Lower leg skin (tissue), 4 donors: ENCODE data around the gene PHRF1. TPM values are rescaled to one million over a fixed set of nuclear protein-coding genes. Genes with fewer than 3 reads are reported as not detected.

Experiments
- DNase-seq, 2 donors: peaks; one replicate each; pipeline ENCODE4 v3.0.0-alpha.2; 2019; ENCODE audit warnings: low spot score in 2 of 2
- H3K4me3 ChIP-seq: fragments of 200-600 bp; sonication (generic); 2 replicates; pipeline ENCODE4 v1.5.1; 2017; ENCODE audit warnings: mild to moderate bottlenecking, low read depth; ENCODE audit not compliant: poor library complexity, severe bottlenecking
- POLR2A ChIP-seq, 2 donors: fragments of 450-650 bp; IDR thresholded peaks; one replicate each; pipeline ENCODE4 v1.6.1; 2016 to 2017; ENCODE audit warnings: antibody characterized with exemption in 2 of 2, mild to moderate bottlenecking in 1 of 2, moderate library complexity in 1 of 2
- WGBS, 2 donors: methylation state at CpG; one replicate each; pipeline ENCODE4 v1.1.5; 2018; 5-methylcytosine and 5-hydroxymethylcytosine counted together
- intact Hi-C: fragments of 100-400 bp; cut with DNase I; formaldehyde crosslinking; loops from one replicate; pipeline ENCODE4 v1.15.0; 2023; ENCODE audit warnings: low total_unique reads
- total RNA-seq, 4 donors: library from RNA; depleted of rRNA; stranded (reverse); fragments of >200 nt; gene quantifications; one replicate each; pipeline ENCODE4 v1.1.0, GENCODE V29; 2016
- TF ChIP-seq, protein P1 (sequence below), 3 donors: fragments of 450-650 bp; IDR thresholded peaks; one replicate each; pipeline ENCODE4 v1.5.1; 2016; ENCODE audit warnings: antibody characterized with exemption in 3 of 3, mild to moderate bottlenecking in 3 of 3, moderate library complexity in 2 of 3

PHRF1 gene
- total RNA-seq, 4 donors from 2014 or later, result 30.0 to 55.2 (median 31.5) TPM

DNA sequence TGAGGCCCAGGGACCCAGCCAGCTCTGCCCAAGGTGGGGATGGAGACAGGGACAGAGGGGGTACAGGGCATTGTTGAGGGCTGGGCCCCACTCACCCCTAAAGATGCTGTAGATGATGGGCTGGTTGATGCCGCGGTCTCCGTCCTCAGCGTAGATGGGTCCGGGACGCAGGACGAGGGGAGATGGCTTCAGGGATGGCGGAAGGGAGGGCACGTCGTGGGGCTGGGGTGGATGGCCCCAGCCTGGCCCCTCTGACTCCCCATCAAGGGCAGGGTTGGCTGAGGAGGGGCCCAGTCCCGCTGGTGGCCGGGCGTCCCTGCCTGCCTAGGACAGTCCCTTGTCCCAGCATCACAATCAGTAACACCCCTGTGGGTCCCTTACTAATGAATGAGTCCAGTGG is 43.9 kb downstream of the PHRF1 start:
- no peak for DNase-seq
- no peak for TF ChIP-seq POLR2A (IDR thresholded peaks at IDR 0.05)
- TF ChIP-seq, protein P1, sequence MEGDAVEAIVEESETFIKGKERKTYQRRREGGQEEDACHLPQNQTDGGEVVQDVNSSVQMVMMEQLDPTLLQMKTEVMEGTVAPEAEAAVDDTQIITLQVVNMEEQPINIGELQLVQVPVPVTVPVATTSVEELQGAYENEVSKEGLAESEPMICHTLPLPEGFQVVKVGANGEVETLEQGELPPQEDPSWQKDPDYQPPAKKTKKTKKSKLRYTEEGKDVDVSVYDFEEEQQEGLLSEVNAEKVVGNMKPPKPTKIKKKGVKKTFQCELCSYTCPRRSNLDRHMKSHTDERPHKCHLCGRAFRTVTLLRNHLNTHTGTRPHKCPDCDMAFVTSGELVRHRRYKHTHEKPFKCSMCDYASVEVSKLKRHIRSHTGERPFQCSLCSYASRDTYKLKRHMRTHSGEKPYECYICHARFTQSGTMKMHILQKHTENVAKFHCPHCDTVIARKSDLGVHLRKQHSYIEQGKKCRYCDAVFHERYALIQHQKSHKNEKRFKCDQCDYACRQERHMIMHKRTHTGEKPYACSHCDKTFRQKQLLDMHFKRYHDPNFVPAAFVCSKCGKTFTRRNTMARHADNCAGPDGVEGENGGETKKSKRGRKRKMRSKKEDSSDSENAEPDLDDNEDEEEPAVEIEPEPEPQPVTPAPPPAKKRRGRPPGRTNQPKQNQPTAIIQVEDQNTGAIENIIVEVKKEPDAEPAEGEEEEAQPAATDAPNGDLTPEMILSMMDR (IDR thresholded peaks at IDR 0.05), result no peak
- no peak overlapping the region for H3K4me3 ChIP-seq
- intact Hi-C loops, result no loop called here
- WGBS, 2 donors, result 94 to 97% methylated on average over 13 of the region's 13 CpGs

DNA sequence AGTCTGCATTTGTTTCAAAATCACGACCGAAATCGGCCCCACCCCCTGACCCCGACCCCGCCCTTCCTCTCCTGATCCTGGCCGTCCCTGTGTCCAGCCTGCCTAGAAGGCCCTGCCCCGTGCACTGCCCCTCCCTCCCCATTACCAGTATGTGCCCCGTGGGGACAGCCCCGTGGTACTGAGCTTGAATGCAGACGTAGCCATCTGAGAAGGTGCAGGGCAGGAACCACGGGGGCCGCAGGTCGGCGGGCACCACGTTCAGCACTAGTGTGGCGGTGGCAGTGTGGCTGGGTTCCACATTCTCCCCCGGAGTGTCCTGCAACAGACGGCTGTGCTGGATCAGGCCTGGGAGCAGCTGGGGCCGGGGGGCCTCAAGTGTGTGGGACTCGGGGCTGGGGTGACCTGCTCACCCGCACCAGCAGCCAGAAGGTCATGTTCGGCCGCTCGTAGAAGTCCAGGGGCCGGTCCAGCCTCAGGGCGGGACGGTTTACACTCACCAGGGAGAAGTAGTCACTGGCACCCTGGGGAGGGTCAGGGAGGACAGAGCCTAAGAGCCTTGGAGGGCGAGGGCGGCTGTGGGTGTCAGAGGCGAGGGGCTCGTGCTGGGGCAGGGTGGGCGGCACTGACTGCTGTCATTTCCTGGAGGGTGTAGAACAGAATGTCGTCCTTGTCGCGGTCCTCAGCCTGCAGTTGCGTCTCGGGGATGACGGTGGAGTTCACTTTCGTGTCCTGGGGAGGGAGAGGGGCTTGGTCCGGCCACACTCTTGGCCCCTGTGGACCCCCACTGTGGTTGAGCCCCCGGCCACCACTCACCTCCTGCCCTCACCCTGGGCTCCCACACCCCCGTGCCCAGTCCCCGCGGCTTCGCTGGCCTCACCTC is 44.9 kb downstream of the PHRF1 start:
- intact Hi-C loops, result no loop called here
- no peak overlapping the region for H3K4me3 ChIP-seq
- no peak for DNase-seq
- no peak for TF ChIP-seq POLR2A (IDR thresholded peaks at IDR 0.05)
- TF ChIP-seq, protein P1 (IDR thresholded peaks at IDR 0.05), result no peak
- 72% methylated on average over 42 to 45 of the region's 45 CpGs for WGBS, 2 donors

DNA sequence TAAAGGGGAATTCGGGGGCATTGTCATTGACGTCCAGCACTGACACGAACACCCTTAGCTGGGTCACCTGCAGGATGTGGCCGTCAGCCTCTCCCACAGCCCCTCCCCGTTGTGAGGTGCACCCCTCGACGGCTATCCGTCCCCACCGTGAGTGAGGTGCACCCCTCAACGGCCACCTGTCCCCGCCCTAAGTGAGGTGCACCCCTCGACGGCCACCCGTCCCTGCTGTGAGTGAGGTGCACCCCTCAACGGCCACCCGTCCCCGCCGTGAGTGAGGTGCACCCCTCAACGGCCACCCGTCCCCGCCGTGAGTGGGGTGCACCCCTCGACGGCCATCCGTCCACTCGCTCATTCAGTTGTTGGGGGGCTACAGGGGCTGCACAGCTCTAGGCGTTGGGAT is 45.6 kb downstream of the PHRF1 start:
- 86 to 89% methylated on average over 27 of the region's 27 CpGs for WGBS, 2 donors
- H3K4me3 ChIP-seq, result no peak overlapping the region
- no peak for DNase-seq
- no peak for TF ChIP-seq POLR2A (IDR thresholded peaks at IDR 0.05)
- TF ChIP-seq, protein P1 (IDR thresholded peaks at IDR 0.05), result no peak
- intact Hi-C loops, result no loop called here

DNA sequence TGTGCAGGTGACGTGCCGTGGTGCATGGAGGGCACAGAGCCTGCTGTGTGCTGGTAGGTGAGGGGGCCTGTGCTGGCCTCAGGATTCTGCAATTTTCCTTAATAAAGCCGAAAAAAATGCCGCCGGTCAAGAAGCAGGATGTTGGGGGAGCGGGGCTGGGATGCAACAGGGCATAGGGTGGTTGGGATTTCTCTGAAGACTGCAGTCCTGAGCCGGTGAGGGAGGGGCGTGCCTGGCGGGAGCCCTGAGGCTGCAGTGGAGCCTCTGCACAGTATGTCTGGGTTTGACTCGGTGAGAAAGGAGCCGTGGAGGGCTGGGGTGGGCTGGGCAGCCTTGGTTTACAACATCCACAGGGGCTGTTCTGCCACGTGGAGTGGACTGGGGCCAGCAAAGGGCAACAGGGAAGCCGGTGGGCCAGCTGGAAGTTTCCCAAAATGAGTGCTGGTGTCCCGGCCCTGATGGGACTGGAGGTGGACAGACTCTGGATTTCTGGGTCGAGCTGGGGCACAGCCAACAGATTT is 47.1 kb downstream of the PHRF1 start:
- 80% methylated on average over 15 of the region's 15 CpGs for WGBS, 2 donors
- no peak overlapping the region for H3K4me3 ChIP-seq
- TF ChIP-seq, protein P1 (IDR thresholded peaks at IDR 0.05), result no peak
- no peak for TF ChIP-seq POLR2A (IDR thresholded peaks at IDR 0.05)
- DNase-seq, result no peak
- intact Hi-C loops, result no loop called here

DNA sequence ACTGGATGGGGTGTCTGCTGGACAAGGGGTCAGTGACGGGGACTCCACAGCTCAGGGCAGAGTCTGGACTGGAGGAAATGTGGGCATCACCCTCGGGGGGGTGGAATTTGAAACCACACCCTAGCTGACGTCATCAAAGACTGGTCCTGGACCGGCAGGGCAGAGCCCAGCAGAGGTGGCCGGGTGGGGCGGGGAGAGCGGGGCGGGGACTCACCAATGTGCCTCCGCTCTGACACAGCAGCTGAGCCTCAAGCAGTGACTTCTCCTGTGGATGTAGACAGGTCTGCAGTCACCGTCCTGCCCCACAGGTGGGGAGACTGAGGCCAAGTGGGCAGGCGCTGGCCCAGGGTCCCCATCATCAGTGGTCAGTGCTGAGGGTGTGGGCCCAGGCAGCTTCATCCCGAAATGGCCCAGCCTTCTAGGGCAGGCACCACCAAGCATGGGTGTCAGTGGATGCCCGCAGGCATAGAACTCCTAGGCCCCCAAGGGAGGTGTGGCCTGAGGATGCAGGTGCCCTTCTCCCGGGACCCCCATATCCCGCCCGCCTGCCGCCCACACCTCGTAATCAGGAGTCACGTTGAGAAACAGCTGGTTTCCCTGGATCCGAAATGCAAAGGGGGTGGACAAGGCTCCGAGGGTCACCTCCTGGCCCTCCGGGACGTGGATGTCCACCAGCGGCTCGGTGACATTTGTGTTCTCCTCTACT is 47.9 kb downstream of the PHRF1 start:
- WGBS, 2 donors, result 74 to 75% methylated on average over 18 to 19 of the region's 25 CpGs
- DNase-seq, result peak in 1 of 2 donors; percentile 84
- no peak overlapping the region for H3K4me3 ChIP-seq
- intact Hi-C loops, result no loop called here
- TF ChIP-seq, protein P1 (IDR thresholded peaks at IDR 0.05), result no peak
- no peak for TF ChIP-seq POLR2A (IDR thresholded peaks at IDR 0.05)
